H1 (cell line): Measurements from ENCODE around the gene NNMT. TPM values are rescaled to one million over a fixed set of nuclear protein-coding genes. Genes with fewer than 3 reads are reported as not detected.

Source experiments
- MAFK ChIP-seq: IDR thresholded peaks from 2 replicates; pipeline ENCODE4 v1.6.1; 2012; ENCODE audit warnings: low read depth, mild to moderate bottlenecking, improper control_type of control experiment, low read length
- PHF8 ChIP-seq: fragments of 200-600 bp; sonication (generic); conservative IDR thresholded peaks from 2 replicates; pipeline ENCODE4 v1.7.1; 2012; ENCODE audit warnings: low read depth, mild to moderate bottlenecking, inconsistent platforms, low read length, moderate library complexity
- SP1 ChIP-seq: IDR thresholded peaks from 2 replicates; pipeline ENCODE4 v1.6.1; 2011; ENCODE audit warnings: low read depth, low read length
- TAF1 ChIP-seq: IDR thresholded peaks from 2 replicates; pipeline ENCODE4 v1.6.1; 2011; ENCODE audit warnings: mild to moderate bottlenecking, low read depth, low read length
- ZNF274 ChIP-seq: IDR thresholded peaks from 2 replicates; pipeline ENCODE4 v1.7.0; 2012; ENCODE audit warnings: low read length, borderline replicate concordance; ENCODE audit errors: extremely low read depth
- polyA plus RNA-seq, 7 experiments: library from polyadenylated mRNA; depleted of rRNA in 3 of 7; stranded (reverse) in 5 of 7; unstranded in 2 of 7; fragments of >200 nt in 5 of 7; fragments of 200-250 nt in 2 of 7; gene quantifications; 1 replicate in 5 of 7; 2 replicates in 1 of 7; 4 replicates in 1 of 7; pipeline versions ENCODE4 v1.2.1 to v1.2.3, GENCODE V29; 2011 to 2013; ENCODE audit warnings: missing spikeins in 2 of 7, mixed read lengths in 2 of 7
- total RNA-seq: library from RNA; stranded (reverse); fragmentation: NEBNext Ultra II Directional; extraction: Animal tissue kit (Norgen Biotek cat#: 25700); gene quantifications from 2 replicates; pipeline ENCODE4 v1.2.1, GENCODE V29; 2021

The NNMT gene
- total and polyA plus RNA-seq, 2 of the 8 experiments (the other 6 are each of a cell fraction or from before 2014, with no cell fraction given), result not detected

- TF ChIP-seq PHF8 (no peak), SP1 (no peak), ZNF274 (no peak), MAFK (no peak), TAF1 (no peak)
Measured at GRCh38 chr11:114282488-114282887, 13.7 kb upstream of the NNMT start (continued).
